HEK293 (cell line): Measurements from ENCODE around the gene HEPACAM.

Experiments used
- CTCF ChIA-PET: fragments of 350-600 bp; formaldehyde crosslinking; extraction: SDS; loops from one replicate; lab custom pipeline; 2021; ENCODE audit warnings: antibody characterized with exemption; lab: Yijun Ruan, JAX
- POLR2A ChIA-PET: fragments of 300-600 bp; formaldehyde crosslinking; extraction: SDS; loops from one replicate; lab custom pipeline; 2020; ENCODE audit warnings: antibody characterized with exemption, inconsistent platforms; lab: Yijun Ruan, JAX
- H3K27ac ChIP-seq: fragments of 200-500 bp; sonication (Bioruptor generic); 2 replicates; pipeline ENCODE4 v1.5.1; 2014; ENCODE audit warnings: low read depth, low read length, control low read depth, inconsistent platforms; ENCODE audit errors: extremely low read depth
- H3K36me3 ChIP-seq, 2 experiments: fragments of 200-500 bp in 1 of 2; sonication (Bioruptor generic) in 1 of 2; 1 replicate in 1 of 2; 2 replicates in 1 of 2; pipeline ENCODE4 v1.5.1; 2014 to 2017; ENCODE audit warnings: inconsistent platforms in 2 of 2, low read length in 2 of 2; ENCODE audit not compliant: control insufficient read depth in 2 of 2, insufficient read depth in 1 of 2
- H3K4me1 ChIP-seq: fragments of 200-500 bp; sonication (Bioruptor generic); 2 replicates; pipeline ENCODE4 v1.5.1; 2014; ENCODE audit warnings: mild to moderate bottlenecking, low read length, inconsistent platforms; ENCODE audit not compliant: control insufficient read depth, insufficient read depth
- H3K4me3 ChIP-seq: 2 replicates; pipeline ENCODE4 v1.5.1; 2011; ENCODE audit warnings: low read depth, mild to moderate bottlenecking, control low read depth, low read length, moderate library complexity
- H3K9me3 ChIP-seq: fragments of 200-500 bp; sonication (Bioruptor generic); 2 replicates; pipeline ENCODE4 v1.5.1; 2014; ENCODE audit warnings: low read depth, low read length, inconsistent platforms; ENCODE audit not compliant: control insufficient read depth, insufficient read depth
- BCL11B ChIP-seq: fragments of 450-650 bp; formaldehyde crosslinking; IDR thresholded peaks from 2 replicates; pipeline ENCODE4 v1.5.1; 2016; ENCODE audit warnings: low read depth, missing biosample characterization, missing genetic modification characterization
- BCL6B ChIP-seq: fragments of 450-650 bp; formaldehyde crosslinking; IDR thresholded peaks from 2 replicates; pipeline ENCODE4 v1.5.1; 2017; ENCODE audit warnings: missing biosample characterization, missing genetic modification characterization
- CTCF ChIP-seq: fragments of 450-650 bp; formaldehyde crosslinking; IDR thresholded peaks from 2 replicates; pipeline ENCODE4 v1.5.1; 2016; ENCODE audit warnings: missing biosample characterization, missing genetic modification characterization
- KLF10 ChIP-seq: fragments of 450-650 bp; IDR thresholded peaks from 2 replicates; pipeline ENCODE4 v1.5.1; 2018; ENCODE audit warnings: missing biosample characterization, mild to moderate bottlenecking, missing genetic modification characterization
- MEIS1 ChIP-seq: sonication (generic); formaldehyde crosslinking; IDR thresholded peaks from 2 replicates; pipeline ENCODE4 v1.8.1; 2022; ENCODE audit warnings: missing genetic modification reagents, mild to moderate bottlenecking, borderline replicate concordance
- PBX3 ChIP-seq: sonication (generic); formaldehyde crosslinking; IDR thresholded peaks from 2 replicates; pipeline ENCODE4 v1.8.1; 2022; ENCODE audit warnings: mild to moderate bottlenecking, moderate library complexity, missing genetic modification reagents
- PRDM6 ChIP-seq: fragments of 450-650 bp; formaldehyde crosslinking; IDR thresholded peaks from 2 replicates; pipeline ENCODE4 v1.5.1; 2017; ENCODE audit warnings: missing biosample characterization, missing genetic modification characterization
- SALL2 ChIP-seq: fragments of 450-650 bp; formaldehyde crosslinking; IDR thresholded peaks from 2 replicates; pipeline ENCODE4 v1.5.0; 2017; ENCODE audit warnings: missing biosample characterization, mild to moderate bottlenecking, missing genetic modification characterization, borderline replicate concordance
- SP3 ChIP-seq: fragments of 450-650 bp; formaldehyde crosslinking; IDR thresholded peaks from 2 replicates; pipeline ENCODE4 v1.5.1; 2016; ENCODE audit warnings: missing biosample characterization, missing genetic modification characterization
- TSHZ1 ChIP-seq: fragments of 450-650 bp; formaldehyde crosslinking; IDR thresholded peaks from 2 replicates; pipeline ENCODE4 v1.5.1; 2016; ENCODE audit warnings: missing biosample characterization, missing genetic modification characterization, borderline replicate concordance
- ZBTB1 ChIP-seq: fragments of 450-650 bp; formaldehyde crosslinking; IDR thresholded peaks from 2 replicates; pipeline ENCODE4 v1.5.1; 2016; ENCODE audit warnings: missing biosample characterization, missing genetic modification characterization
- ZBTB44 ChIP-seq: fragments of 450-650 bp; IDR thresholded peaks from 2 replicates; pipeline ENCODE4 v1.5.1; 2018; ENCODE audit warnings: missing biosample characterization, mild to moderate bottlenecking, missing genetic modification characterization
- ZNF121 ChIP-seq: fragments of 450-650 bp; formaldehyde crosslinking; IDR thresholded peaks from 2 replicates; pipeline ENCODE4 v1.5.1; 2016; ENCODE audit warnings: missing biosample characterization, missing genetic modification characterization
- ZNF138 ChIP-seq: fragments of 450-650 bp; formaldehyde crosslinking; IDR thresholded peaks from 2 replicates; pipeline ENCODE4 v1.5.1; 2016; ENCODE audit warnings: missing biosample characterization, missing genetic modification characterization, borderline replicate concordance
- ZNF266 ChIP-seq: fragments of 450-650 bp; formaldehyde crosslinking; IDR thresholded peaks from 2 replicates; pipeline ENCODE4 v1.5.1; 2016; ENCODE audit warnings: missing biosample characterization, missing genetic modification characterization, low read depth
- ZNF302 ChIP-seq: fragments of 450-650 bp; formaldehyde crosslinking; IDR thresholded peaks from 2 replicates; pipeline ENCODE4 v1.5.1; 2016; ENCODE audit warnings: missing biosample characterization, missing genetic modification characterization, low read depth
- ZNF449 ChIP-seq: fragments of 450-650 bp; formaldehyde crosslinking; IDR thresholded peaks from 2 replicates; pipeline ENCODE4 v1.5.1; 2017; ENCODE audit warnings: missing biosample characterization, mild to moderate bottlenecking, missing genetic modification characterization, moderate library complexity
- ZNF560 ChIP-seq: fragments of 450-650 bp; formaldehyde crosslinking; IDR thresholded peaks from 2 replicates; pipeline ENCODE4 v1.5.1; 2017; ENCODE audit warnings: missing biosample characterization, missing genetic modification characterization, borderline replicate concordance
- ZNF580 ChIP-seq: fragments of 450-650 bp; formaldehyde crosslinking; IDR thresholded peaks from 2 replicates; pipeline ENCODE4 v1.5.1; 2016; ENCODE audit warnings: missing biosample characterization, missing genetic modification characterization
- ZNF585B ChIP-seq: fragments of 450-650 bp; formaldehyde crosslinking; IDR thresholded peaks from 2 replicates; pipeline ENCODE4 v1.5.1; 2016; ENCODE audit warnings: missing biosample characterization, missing genetic modification characterization
- ZNF621 ChIP-seq: fragments of 450-650 bp; formaldehyde crosslinking; IDR thresholded peaks from 2 replicates; pipeline ENCODE4 v1.5.1; 2017; ENCODE audit warnings: missing biosample characterization, missing genetic modification characterization
- ZNF626 ChIP-seq: fragments of 450-650 bp; sonication (Bioruptor Pico); formaldehyde crosslinking; IDR thresholded peaks from 2 replicates; pipeline ENCODE4 v1.5.1; 2018; ENCODE audit warnings: missing biosample characterization, missing genetic modification characterization, inconsistent platforms
- ZNF677 ChIP-seq: fragments of 450-650 bp; IDR thresholded peaks from 2 replicates; pipeline ENCODE4 v1.5.0; 2018; ENCODE audit warnings: missing biosample characterization, mild to moderate bottlenecking, missing genetic modification characterization, moderate library complexity

The HEPACAM gene

GRCh38 chr11:124946735-124947141, 10.9 kb upstream of the HEPACAM start (continued):
- TF ChIP-seq ZNF449 (tag by site-specific recombination) (no peak), ZNF121 (no peak), BCL6B (no peak), MEIS1 (CRISPR knock-in tag) (no peak), KLF10 (tag by site-specific recombination) (no peak), TSHZ1 (tag by site-specific recombination) (no peak), PRDM6 (tag by site-specific recombination) (no peak), ZNF580 (no peak), ZNF266 (no peak), PBX3 (CRISPR knock-in tag) (no peak), ZBTB1 (tag by site-specific recombination) (no peak)

- Histone ChIP-seq H3K4me3 (no peak overlapping the region), H3K36me3 (no peaks in the 10 kb centered on the region), H3K27ac (no peak overlapping the region), H3K9me3 (no peaks in the 10 kb centered on the region), H3K4me1 (no peaks in the 10 kb centered on the region)
- ChIA-PET CTCF (interaction anchor here (0.6 to 0.8 kb wide), 2 partner anchors 199 to 484 kb away, joined by 3 to 4 read pairs; no protein-coding TSS in a partner anchor), POLR2A (no interaction called here)
- no peak for TF ChIP-seq ZNF138 (tag by site-specific recombination)
- no peak for TF ChIP-seq CTCF
- TF ChIP-seq SALL2 (tag by site-specific recombination) = no peak
- TF ChIP-seq ZNF626 (tag by site-specific recombination) = no peak
- TF ChIP-seq ZNF621 (tag by site-specific recombination) = no peak
- no peak for TF ChIP-seq ZBTB44 (tag by site-specific recombination)
- no peak for TF ChIP-seq BCL11B (tag by site-specific recombination)
- no peak for TF ChIP-seq ZNF560 (tag by site-specific recombination)
- no peak for TF ChIP-seq SP3 (tag by site-specific recombination)
- no peak for TF ChIP-seq ZNF677 (tag by site-specific recombination)
- TF ChIP-seq ZNF585B (tag by site-specific recombination) = no peak
- no peak for TF ChIP-seq ZNF302 (tag by site-specific recombination)
Measured at GRCh38 chr11:124945826-124946225, 10.0 kb upstream of the HEPACAM start.
